ENCODE measurements around the gene CRKL.
"Not testable (repeated sequence)": the region's sequence is repeated elsewhere in the genome, so short reads cannot be mapped to it uniquely, and the experiment has no call there.

The CRKL gene

GRCh38 chr22:20931126-20931654 is 14.0 kb downstream of the CRKL start:
- Histone ChIP-seq H4K91ac (ENCODE audit: low read depth, low read length) (no peak overlapping the region), H3K9me3 (ENCODE audit: insufficient read depth, low read depth, low read length) (no peaks in the 10 kb centered on the region), H3K79me1 (ENCODE audit: low read length) (no peaks in the 10 kb centered on the region), H3K14ac (ENCODE audit: low read length) (no peak overlapping the region), H3K27ac (ENCODE audit: low read depth, low read length) (no peak overlapping the region), H2AK5ac (ENCODE audit: low read length) (no peak overlapping the region), H3K79me2 (ENCODE audit: control insufficient read depth, insufficient read depth, low read length, poor library complexity) (peaks cover 35% of the 10 kb centered on the region), H3K18ac (ENCODE audit: low read length) (no peak overlapping the region), H3K4me2 (ENCODE audit: low read length) (no peak overlapping the region), H2AFZ (ENCODE audit: insufficient read depth, low read length, poor library complexity) (no peak overlapping the region), H3K36me3 (ENCODE audit: control insufficient read depth in 1 of 2, insufficient read depth in 2 of 2, low read length in 2 of 2) (peaks cover 14 to 19% of the 10 kb centered on the region in 2 experiments), H3K4me3 (ENCODE audit: low read depth, low read length) (no peak overlapping the region), H3K9ac (ENCODE audit: low read length) (no peak overlapping the region), H2BK120ac (ENCODE audit: insufficient read depth, low read length, poor library complexity) (no peak overlapping the region), H2BK5ac (ENCODE audit: low read depth, low read length, poor library complexity) (no peak overlapping the region), H3K27me3 (ENCODE audit: insufficient read depth, low read length) (no peaks in the 10 kb centered on the region), H2BK12ac (ENCODE audit: low read length) (no peak overlapping the region), H3K4ac (ENCODE audit: low read depth, low read length) (peak overlapping the region; percentile 49), H4K12ac (ENCODE audit: low read depth, low read length) (no peak overlapping the region), H4K8ac (ENCODE audit: low read depth, low read length) (no peak overlapping the region), H3K23ac (ENCODE audit: low read length) (no peak overlapping the region), H3K4me1 (ENCODE audit: control insufficient read depth in 1 of 2, insufficient read depth in 2 of 2, low read length in 2 of 2) (peaks cover 0 to 2% of the 10 kb centered on the region in 2 experiments)
- no CpG with 5 or more reads among the region's 4 CpGs for WGBS (ENCODE audit: extremely low coverage, insufficient coverage, insufficient read length)
- DNase-seq, result no peak

- Histone ChIP-seq H3K4me2 (ENCODE audit: low read length) (no peak overlapping the region), H2BK120ac (ENCODE audit: insufficient read depth, low read length, poor library complexity) (no peak overlapping the region), H4K12ac (ENCODE audit: low read depth, low read length) (no peak overlapping the region), H2BK12ac (ENCODE audit: low read length) (no peak overlapping the region), H2AFZ (ENCODE audit: insufficient read depth, low read length, poor library complexity) (no peak overlapping the region), H2AK5ac (ENCODE audit: low read length) (no peak overlapping the region), H4K8ac (ENCODE audit: low read depth, low read length) (no peak overlapping the region), H3K18ac (ENCODE audit: low read length) (no peak overlapping the region), H3K36me3 (ENCODE audit: control insufficient read depth in 1 of 2, insufficient read depth in 2 of 2, low read length in 2 of 2) (peaks cover 22 to 28% of the 10 kb centered on the region in 2 experiments), H3K79me2 (ENCODE audit: control insufficient read depth, insufficient read depth, low read length, poor library complexity) (peaks cover 26% of the 10 kb centered on the region), H3K4me3 (ENCODE audit: low read depth, low read length) (no peak overlapping the region), H3K4ac (ENCODE audit: low read depth, low read length) (peak overlapping the region; percentile 38), H3K4me1 (ENCODE audit: control insufficient read depth in 1 of 2, insufficient read depth in 2 of 2, low read length in 2 of 2) (peaks cover 3 to 4% of the 10 kb centered on the region in 2 experiments), H3K27ac (ENCODE audit: low read depth, low read length) (no peak overlapping the region), H2BK5ac (ENCODE audit: low read depth, low read length, poor library complexity) (no peak overlapping the region), H3K23ac (ENCODE audit: low read length) (no peak overlapping the region), H3K14ac (ENCODE audit: low read length) (no peak overlapping the region), H3K79me1 (ENCODE audit: low read length) (no peaks in the 10 kb centered on the region), H3K27me3 (ENCODE audit: insufficient read depth, low read length) (no peaks in the 10 kb centered on the region), H3K9ac (ENCODE audit: low read length) (no peak overlapping the region), H3K9me3 (ENCODE audit: insufficient read depth, low read depth, low read length) (no peaks in the 10 kb centered on the region), H4K91ac (ENCODE audit: low read depth, low read length) (no peak overlapping the region)
- no peak for DNase-seq
- WGBS (ENCODE audit: extremely low coverage, insufficient coverage, insufficient read length), result no CpG with 5 or more reads among the region's 7 CpGs
Measured at GRCh38 chr22:20933910-20934309, 16.7 kb downstream of the CRKL start.

GRCh38 chr22:20935049-20935448 is 17.8 kb downstream of the CRKL start:
- peaks cover 28% of the 10 kb centered on the region for H3K79me2 ChIP-seq (ENCODE audit: control insufficient read depth, insufficient read depth, low read length, poor library complexity)
- not testable (repeated sequence) for H3K9me3 ChIP-seq (ENCODE audit: insufficient read depth, low read depth, low read length); H3K27me3 ChIP-seq (ENCODE audit: insufficient read depth, low read length); DNase-seq; H3K9ac ChIP-seq (ENCODE audit: low read length); H3K4me3 ChIP-seq (ENCODE audit: low read depth, low read length); H3K23ac ChIP-seq (ENCODE audit: low read length); H2BK120ac ChIP-seq (ENCODE audit: insufficient read depth, low read length, poor library complexity); H3K4me2 ChIP-seq (ENCODE audit: low read length); H2BK5ac ChIP-seq (ENCODE audit: low read depth, low read length, poor library complexity); H3K14ac ChIP-seq (ENCODE audit: low read length); H3K79me1 ChIP-seq (ENCODE audit: low read length); H2BK12ac ChIP-seq (ENCODE audit: low read length); H2AK5ac ChIP-seq (ENCODE audit: low read length); H4K12ac ChIP-seq (ENCODE audit: low read depth, low read length); H2AFZ ChIP-seq (ENCODE audit: insufficient read depth, low read length, poor library complexity); H3K18ac ChIP-seq (ENCODE audit: low read length); H4K91ac ChIP-seq (ENCODE audit: low read depth, low read length); H4K8ac ChIP-seq (ENCODE audit: low read depth, low read length); H3K4me1 ChIP-seq (ENCODE audit: control insufficient read depth in 1 of 2, insufficient read depth in 2 of 2, low read length in 2 of 2); H3K27ac ChIP-seq (ENCODE audit: low read depth, low read length)
- H3K36me3 ChIP-seq (ENCODE audit: control insufficient read depth in 1 of 2, insufficient read depth in 2 of 2, low read length in 2 of 2), result peaks cover 22 to 28% of the 10 kb centered on the region in 2 experiments
- peak overlapping the region; percentile 84 for H3K4ac ChIP-seq (ENCODE audit: low read depth, low read length)
- WGBS (ENCODE audit: extremely low coverage, insufficient coverage, insufficient read length), result no CpG with 5 or more reads among the region's 9 CpGs

- not testable (repeated sequence) for H2BK5ac ChIP-seq (ENCODE audit: low read depth, low read length, poor library complexity); H3K4me3 ChIP-seq (ENCODE audit: low read depth, low read length); H4K12ac ChIP-seq (ENCODE audit: low read depth, low read length); H4K8ac ChIP-seq (ENCODE audit: low read depth, low read length); H3K9ac ChIP-seq (ENCODE audit: low read length); H3K14ac ChIP-seq (ENCODE audit: low read length); H3K18ac ChIP-seq (ENCODE audit: low read length); H2BK120ac ChIP-seq (ENCODE audit: insufficient read depth, low read length, poor library complexity); H3K9me3 ChIP-seq (ENCODE audit: insufficient read depth, low read depth, low read length); H3K27ac ChIP-seq (ENCODE audit: low read depth, low read length); H3K4me2 ChIP-seq (ENCODE audit: low read length); H3K79me1 ChIP-seq (ENCODE audit: low read length); H3K27me3 ChIP-seq (ENCODE audit: insufficient read depth, low read length); H3K23ac ChIP-seq (ENCODE audit: low read length); H4K91ac ChIP-seq (ENCODE audit: low read depth, low read length); H2AK5ac ChIP-seq (ENCODE audit: low read length); H2AFZ ChIP-seq (ENCODE audit: insufficient read depth, low read length, poor library complexity); H3K4me1 ChIP-seq (ENCODE audit: control insufficient read depth in 1 of 2, insufficient read depth in 2 of 2, low read length in 2 of 2); DNase-seq; H2BK12ac ChIP-seq (ENCODE audit: low read length)
- peaks cover 22 to 29% of the 10 kb centered on the region in 2 experiments for H3K36me3 ChIP-seq (ENCODE audit: control insufficient read depth in 1 of 2, insufficient read depth in 2 of 2, low read length in 2 of 2)
- peaks cover 27% of the 10 kb centered on the region for H3K79me2 ChIP-seq (ENCODE audit: control insufficient read depth, insufficient read depth, low read length, poor library complexity)
- peak overlapping the region; percentile 98 for H3K4ac ChIP-seq (ENCODE audit: low read depth, low read length)
- WGBS (ENCODE audit: extremely low coverage, insufficient coverage, insufficient read length), result no CpG with 5 or more reads among the region's 11 CpGs
Measured at GRCh38 chr22:20935780-20936539, 18.8 kb downstream of the CRKL start.

Measured in trophoblast cell (in vitro differentiated cells and primary cell).